Gastrocnemius medialis (tissue), 4 donors: ENCODE measurements around the gene DCAF10.

ENCODE experiments used
- POLR2A ChIP-seq, 2 donors: fragments of 450-650 bp; IDR thresholded peaks; one replicate each; pipeline ENCODE4 v1.6.1; 2017; ENCODE audit warnings: antibody characterized with exemption in 2 of 2, mild to moderate bottlenecking in 2 of 2, moderate library complexity in 2 of 2
- TF ChIP-seq, protein P1 (sequence below), 5 experiments: fragments of 450-650 bp in 3 of 5; fragments of 200-600 bp in 2 of 5; sonication (generic) in 2 of 5; IDR thresholded peaks in 4 of 5; conservative IDR thresholded peaks in 1 of 5; 1 replicate in 4 of 5; 2 replicates in 1 of 5; pipeline ENCODE4 v1.5.1; 2016 to 2019; ENCODE audit warnings: antibody characterized with exemption in 5 of 5, mild to moderate bottlenecking in 3 of 5, moderate library complexity in 3 of 5

DNA sequence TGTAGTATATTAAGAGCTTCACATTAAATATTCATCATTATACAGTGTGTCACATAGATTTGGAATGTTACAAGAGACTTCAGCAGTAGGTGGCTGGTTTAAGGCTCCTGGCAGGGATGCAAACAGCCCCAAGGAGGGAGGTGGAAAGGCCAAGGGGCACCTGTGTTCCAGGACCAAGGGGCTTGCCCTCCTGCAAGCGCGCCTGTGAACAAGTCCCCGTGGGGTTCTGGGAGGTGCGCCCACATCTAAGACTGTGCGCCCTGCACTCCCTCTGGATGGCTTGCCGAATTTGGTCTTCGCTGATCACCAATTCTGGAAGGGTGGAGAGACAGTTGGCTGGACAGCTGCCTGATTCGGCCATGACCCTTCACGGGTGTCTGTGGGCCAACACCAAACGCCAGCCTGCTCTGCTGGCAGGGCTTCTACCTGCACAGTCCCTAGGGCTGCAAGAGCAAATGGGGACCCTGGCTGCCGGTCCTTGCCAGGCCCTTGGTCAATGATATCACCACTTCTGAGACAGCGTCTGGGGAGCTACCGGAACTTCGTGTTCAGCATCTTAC, 115.4 kb downstream of the DCAF10 start:
- TF ChIP-seq, protein P1, sequence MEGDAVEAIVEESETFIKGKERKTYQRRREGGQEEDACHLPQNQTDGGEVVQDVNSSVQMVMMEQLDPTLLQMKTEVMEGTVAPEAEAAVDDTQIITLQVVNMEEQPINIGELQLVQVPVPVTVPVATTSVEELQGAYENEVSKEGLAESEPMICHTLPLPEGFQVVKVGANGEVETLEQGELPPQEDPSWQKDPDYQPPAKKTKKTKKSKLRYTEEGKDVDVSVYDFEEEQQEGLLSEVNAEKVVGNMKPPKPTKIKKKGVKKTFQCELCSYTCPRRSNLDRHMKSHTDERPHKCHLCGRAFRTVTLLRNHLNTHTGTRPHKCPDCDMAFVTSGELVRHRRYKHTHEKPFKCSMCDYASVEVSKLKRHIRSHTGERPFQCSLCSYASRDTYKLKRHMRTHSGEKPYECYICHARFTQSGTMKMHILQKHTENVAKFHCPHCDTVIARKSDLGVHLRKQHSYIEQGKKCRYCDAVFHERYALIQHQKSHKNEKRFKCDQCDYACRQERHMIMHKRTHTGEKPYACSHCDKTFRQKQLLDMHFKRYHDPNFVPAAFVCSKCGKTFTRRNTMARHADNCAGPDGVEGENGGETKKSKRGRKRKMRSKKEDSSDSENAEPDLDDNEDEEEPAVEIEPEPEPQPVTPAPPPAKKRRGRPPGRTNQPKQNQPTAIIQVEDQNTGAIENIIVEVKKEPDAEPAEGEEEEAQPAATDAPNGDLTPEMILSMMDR (IDR thresholded peaks at IDR 0.05 in 4 of 5, conservative IDR thresholded peaks at IDR 0.05 in 1 of 5): no peak
- no peak for TF ChIP-seq POLR2A (IDR thresholded peaks at IDR 0.05)
